Breast epithelium (tissue), 4 donors: ENCODE data around the gene NAT9. TPM values are rescaled to one million over a fixed set of nuclear protein-coding genes. Genes with fewer than 3 reads are reported as not detected.

Experiments used
- DNase-seq, 2 donors: peaks; one replicate each; pipeline ENCODE4 v3.0.0-alpha.2; 2019; ENCODE audit warnings: low spot score in 2 of 2
- H3K27ac ChIP-seq, 2 donors: fragments of 200-600 bp; sonication (generic) in 1 of 2; one replicate each; pipeline ENCODE4 v1.5.1; 2016 to 2019; ENCODE audit warnings: mild to moderate bottlenecking in 1 of 2
- H3K27me3 ChIP-seq, 2 donors: fragments of 200-600 bp; sonication (generic) in 1 of 2; one replicate each; pipeline versions ENCODE4 v1.5.1 to v1.6.0; 2017 to 2019; ENCODE audit warnings: control low read depth in 1 of 2, mild to moderate bottlenecking in 1 of 2
- H3K36me3 ChIP-seq: fragments of 200-600 bp; one replicate; pipeline ENCODE4 v1.5.1; 2019
- H3K4me1 ChIP-seq, 2 donors: fragments of 200-600 bp; sonication (generic); one replicate each; pipeline ENCODE4 v1.5.1; 2016 to 2019; ENCODE audit warnings: control low read depth in 1 of 2
- H3K4me3 ChIP-seq, 3 donors: fragments of 200-600 bp; sonication (generic); 1 replicate in 2 of 3; 2 replicates in 1 of 3; pipeline ENCODE4 v1.5.1; 2016 to 2019; ENCODE audit warnings: mild to moderate bottlenecking in 3 of 3, moderate library complexity in 2 of 3
- H3K9me3 ChIP-seq, 2 donors: fragments of 200-600 bp; sonication (generic) in 1 of 2; one replicate each; pipeline ENCODE4 v1.5.1; 2016 to 2019; ENCODE audit warnings: control low read depth in 1 of 2
- POLR2A ChIP-seq: fragments of 450-650 bp; IDR thresholded peaks from one replicate; pipeline ENCODE4 v1.6.1; 2016; ENCODE audit warnings: antibody characterized with exemption, mild to moderate bottlenecking, moderate library complexity
- POLR2AphosphoS5 ChIP-seq, 3 donors: sonication (generic); formaldehyde crosslinking; IDR thresholded peaks; one replicate each; pipeline ENCODE4 v1.6.1; 2017; ENCODE audit warnings: antibody characterized with exemption in 3 of 3
- intact Hi-C: fragments of 100-400 bp; cut with DNase I; formaldehyde crosslinking; loops from one replicate; pipeline ENCODE4 v1.15.1; 2023; ENCODE audit warnings: low total_unique reads
- total RNA-seq, 3 donors: library from RNA; depleted of rRNA; stranded (reverse); fragments of >200 nt; gene quantifications; one replicate each; pipeline ENCODE4 v1.1.0, GENCODE V29; 2016
- TF ChIP-seq, protein P1 (sequence below), 3 donors: fragments of 450-650 bp; IDR thresholded peaks; one replicate each; pipeline ENCODE4 v1.5.1; 2016 to 2017; ENCODE audit warnings: antibody characterized with exemption in 3 of 3, mild to moderate bottlenecking in 3 of 3, moderate library complexity in 3 of 3

The NAT9 gene, protein sequence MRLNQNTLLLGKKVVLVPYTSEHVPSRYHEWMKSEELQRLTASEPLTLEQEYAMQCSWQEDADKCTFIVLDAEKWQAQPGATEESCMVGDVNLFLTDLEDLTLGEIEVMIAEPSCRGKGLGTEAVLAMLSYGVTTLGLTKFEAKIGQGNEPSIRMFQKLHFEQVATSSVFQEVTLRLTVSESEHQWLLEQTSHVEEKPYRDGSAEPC
- total RNA-seq: 10 to 100 TPM; 20.6 to 41.3 (median 40.0) TPM

DNA sequence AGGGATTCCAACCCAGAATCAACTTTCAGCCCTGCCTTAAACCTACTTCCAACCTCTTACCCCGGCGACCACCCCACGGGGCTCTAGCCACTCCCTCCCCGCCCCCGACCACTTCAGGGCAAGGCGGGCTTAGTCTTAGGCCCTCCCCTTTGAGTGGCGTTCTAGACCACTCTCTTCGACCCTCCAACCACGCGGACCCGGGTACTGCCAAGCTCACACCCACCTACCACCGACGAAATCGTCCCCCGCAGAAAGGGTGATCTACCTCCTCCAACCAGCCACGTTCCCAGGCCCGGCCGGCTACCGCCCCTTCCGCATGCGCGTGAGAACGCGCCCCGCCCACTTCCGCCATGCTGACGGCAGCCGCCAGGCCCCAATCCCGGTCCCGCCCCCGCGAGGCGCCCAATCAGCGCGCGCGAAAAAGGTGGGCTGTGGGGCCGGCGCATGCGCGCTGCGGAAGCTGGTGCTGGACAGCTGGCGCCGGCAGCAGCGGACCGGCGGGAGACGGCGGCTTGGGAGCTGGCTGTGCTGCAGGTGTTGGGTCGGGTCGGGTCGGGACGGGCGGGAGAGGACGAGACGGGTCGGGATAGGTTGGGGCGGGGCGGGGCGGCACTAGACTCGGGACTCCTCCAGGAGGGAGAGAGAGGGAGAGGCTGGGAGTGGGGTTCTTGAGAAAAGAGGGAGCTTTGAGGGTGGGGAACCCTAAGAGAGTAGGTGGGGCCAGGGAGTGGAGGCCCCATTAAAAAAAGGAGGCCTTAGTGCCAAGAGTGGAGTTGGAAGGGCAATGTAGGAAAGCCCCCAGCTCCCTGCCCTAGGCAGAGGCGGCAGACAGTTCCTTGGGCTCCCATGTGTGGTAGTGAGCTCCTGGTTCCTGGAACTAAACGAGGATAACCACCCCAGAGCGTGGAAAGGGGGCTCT lies at the start of gene NAT9:
Gene NAT9, minus strand, starts transcription at position 302 of the 919 bp plus-strand sequence. CDS start 647 bp downstream, outside the sequence.
- peak within 1 kb of the TSS; percentile 82 to 87 for H3K27ac ChIP-seq
- peaks cover 6 to 13% of the 10 kb centered on the region in 2 donors for H3K4me1 ChIP-seq
- H3K9me3 ChIP-seq: no peaks in the 10 kb centered on the region
- TF ChIP-seq, protein P1, sequence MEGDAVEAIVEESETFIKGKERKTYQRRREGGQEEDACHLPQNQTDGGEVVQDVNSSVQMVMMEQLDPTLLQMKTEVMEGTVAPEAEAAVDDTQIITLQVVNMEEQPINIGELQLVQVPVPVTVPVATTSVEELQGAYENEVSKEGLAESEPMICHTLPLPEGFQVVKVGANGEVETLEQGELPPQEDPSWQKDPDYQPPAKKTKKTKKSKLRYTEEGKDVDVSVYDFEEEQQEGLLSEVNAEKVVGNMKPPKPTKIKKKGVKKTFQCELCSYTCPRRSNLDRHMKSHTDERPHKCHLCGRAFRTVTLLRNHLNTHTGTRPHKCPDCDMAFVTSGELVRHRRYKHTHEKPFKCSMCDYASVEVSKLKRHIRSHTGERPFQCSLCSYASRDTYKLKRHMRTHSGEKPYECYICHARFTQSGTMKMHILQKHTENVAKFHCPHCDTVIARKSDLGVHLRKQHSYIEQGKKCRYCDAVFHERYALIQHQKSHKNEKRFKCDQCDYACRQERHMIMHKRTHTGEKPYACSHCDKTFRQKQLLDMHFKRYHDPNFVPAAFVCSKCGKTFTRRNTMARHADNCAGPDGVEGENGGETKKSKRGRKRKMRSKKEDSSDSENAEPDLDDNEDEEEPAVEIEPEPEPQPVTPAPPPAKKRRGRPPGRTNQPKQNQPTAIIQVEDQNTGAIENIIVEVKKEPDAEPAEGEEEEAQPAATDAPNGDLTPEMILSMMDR (IDR thresholded peaks at IDR 0.05): no peak
- TF ChIP-seq POLR2A (peak; percentile 50), POLR2AphosphoS5 (IDR thresholded peaks at IDR 0.05) (peak; percentile 61 to 72 (median 70))
- DNase-seq: peak; percentile 96 to 98
- intact Hi-C loops: no loop called here
- H3K36me3 ChIP-seq: no peaks in the 10 kb centered on the region
- no peaks in the 10 kb centered on the region for H3K27me3 ChIP-seq
- peak within 1 kb of the TSS; percentile 73 to 96 (median 86) for H3K4me3 ChIP-seq

DNA sequence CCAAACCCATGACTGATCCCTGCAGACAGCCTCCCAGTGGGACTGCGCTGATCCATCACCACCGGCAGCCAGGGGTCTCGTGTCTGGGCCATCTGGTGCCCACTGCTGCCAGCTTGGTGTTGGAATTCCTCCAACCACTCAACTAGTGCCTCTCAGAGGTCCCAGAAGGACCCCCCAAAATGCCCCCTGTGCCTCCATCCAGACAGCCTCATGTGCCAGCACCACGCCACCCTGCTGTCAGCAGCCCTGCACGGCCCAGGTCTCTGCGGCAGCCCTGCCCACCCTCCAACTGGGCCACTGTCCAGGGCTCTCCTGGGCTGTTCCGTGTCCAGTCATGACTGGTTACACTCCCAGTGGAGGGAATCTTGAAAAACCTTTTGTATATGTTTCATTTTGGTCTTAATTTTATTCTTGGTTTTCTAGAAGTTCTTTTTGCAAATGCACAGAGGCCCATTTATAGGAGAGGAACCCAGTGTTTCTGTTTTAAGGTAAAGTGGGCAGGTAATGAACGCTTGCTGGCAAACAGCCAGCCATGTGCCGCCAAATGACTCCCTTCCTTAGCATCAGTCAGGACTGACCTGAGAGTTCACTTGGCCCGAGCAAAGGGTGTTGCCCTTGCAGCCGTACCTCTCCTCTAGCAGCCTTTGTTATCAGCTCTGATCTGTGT lies 48.9 kb upstream of the NAT9 start:
- no peaks in the 10 kb centered on the region for H3K9me3 ChIP-seq
- no peak for TF ChIP-seq POLR2AphosphoS5 (IDR thresholded peaks at IDR 0.05)
- TF ChIP-seq, protein P1 (IDR thresholded peaks at IDR 0.05): no peak
- TF ChIP-seq POLR2A: no peak
- intact Hi-C loops: no loop called here
- H3K27me3 ChIP-seq: no peaks in the 10 kb centered on the region
- no peak overlapping the region for H3K4me3 ChIP-seq
- no peaks in the 10 kb centered on the region for H3K4me1 ChIP-seq
- DNase-seq: no peak
- H3K27ac ChIP-seq: no peak overlapping the region
- no peaks in the 10 kb centered on the region for H3K36me3 ChIP-seq

DNA sequence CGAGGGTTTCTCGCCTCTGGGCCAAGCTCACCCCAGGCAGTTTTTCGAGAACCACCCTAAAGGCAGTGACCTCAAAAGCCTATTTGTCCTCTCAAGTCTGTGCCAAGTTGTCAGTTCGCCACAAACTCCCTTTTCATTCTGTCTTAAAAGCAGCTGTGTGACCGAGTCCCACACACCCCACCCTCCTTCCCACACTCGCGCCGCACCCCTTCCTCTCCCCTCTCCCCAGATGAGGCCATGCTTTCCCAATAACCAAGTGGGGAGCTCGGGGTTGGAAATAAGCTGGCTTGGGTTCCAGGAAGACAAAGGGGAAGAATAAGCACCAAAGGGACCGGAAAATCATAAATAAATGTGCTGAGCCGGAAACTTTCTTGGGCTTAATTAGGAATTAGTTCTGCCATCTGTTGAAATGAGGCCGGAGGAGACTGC lies 46.8 kb upstream of the NAT9 start:
- intact Hi-C loops: no loop called here

DNA sequence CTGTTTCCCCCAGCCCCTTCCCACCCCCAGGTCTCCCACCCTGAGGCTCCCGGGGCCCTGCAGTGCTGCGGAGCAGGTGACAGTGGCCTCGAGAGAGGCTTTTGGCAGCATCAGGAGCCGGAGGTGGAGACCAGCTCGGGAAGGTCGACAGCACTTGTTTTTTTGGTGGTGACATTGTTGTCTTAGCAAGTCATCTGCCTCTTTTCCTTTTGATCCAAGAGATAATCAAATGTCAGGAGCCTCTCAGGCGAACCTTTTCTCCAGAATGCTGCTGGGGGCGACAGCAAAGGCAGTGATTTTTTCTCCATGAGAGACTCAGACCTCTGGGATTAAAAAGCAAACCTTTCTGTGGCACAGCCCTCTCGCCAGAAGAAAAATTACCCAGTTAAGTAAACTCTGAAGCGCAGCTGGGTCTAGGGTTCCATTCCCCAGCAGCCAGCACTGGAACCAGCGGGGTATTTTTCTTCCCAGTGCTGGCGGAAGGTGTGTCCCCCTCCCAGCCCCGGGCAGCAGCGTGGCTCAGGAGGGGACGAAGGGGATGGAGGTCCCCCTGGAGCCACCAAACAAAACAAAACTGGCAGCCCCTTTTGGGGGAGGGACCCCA lies 46.3 kb upstream of the NAT9 start:
- Histone ChIP-seq H3K9me3 (no peaks in the 10 kb centered on the region), H3K27me3 (no peaks in the 10 kb centered on the region), H3K27ac (peak overlapping the region in 1 of 2 donors; percentile 20), H3K36me3 (no peaks in the 10 kb centered on the region), H3K4me1 (no peaks in the 10 kb centered on the region), H3K4me3 (no peak overlapping the region)
- no peak for DNase-seq
- TF ChIP-seq POLR2AphosphoS5 (IDR thresholded peaks at IDR 0.05) (no peak), POLR2A (no peak)
- TF ChIP-seq, protein P1 (IDR thresholded peaks at IDR 0.05): no peak
- intact Hi-C loops: no loop called here

More for the DNA sequence above, 46.8 kb upstream of the NAT9 start:
- Histone ChIP-seq H3K4me3 (no peak overlapping the region), H3K4me1 (no peaks in the 10 kb centered on the region), H3K9me3 (no peaks in the 10 kb centered on the region), H3K36me3 (no peaks in the 10 kb centered on the region), H3K27ac (peak overlapping the region in 1 of 2 donors; percentile 20), H3K27me3 (no peaks in the 10 kb centered on the region)
- DNase-seq: no peak
- TF ChIP-seq, protein P1 (IDR thresholded peaks at IDR 0.05): no peak
- no peak for TF ChIP-seq POLR2A
